ENCODE results near the gene FRAS1.

Gene FRAS1

DNA sequence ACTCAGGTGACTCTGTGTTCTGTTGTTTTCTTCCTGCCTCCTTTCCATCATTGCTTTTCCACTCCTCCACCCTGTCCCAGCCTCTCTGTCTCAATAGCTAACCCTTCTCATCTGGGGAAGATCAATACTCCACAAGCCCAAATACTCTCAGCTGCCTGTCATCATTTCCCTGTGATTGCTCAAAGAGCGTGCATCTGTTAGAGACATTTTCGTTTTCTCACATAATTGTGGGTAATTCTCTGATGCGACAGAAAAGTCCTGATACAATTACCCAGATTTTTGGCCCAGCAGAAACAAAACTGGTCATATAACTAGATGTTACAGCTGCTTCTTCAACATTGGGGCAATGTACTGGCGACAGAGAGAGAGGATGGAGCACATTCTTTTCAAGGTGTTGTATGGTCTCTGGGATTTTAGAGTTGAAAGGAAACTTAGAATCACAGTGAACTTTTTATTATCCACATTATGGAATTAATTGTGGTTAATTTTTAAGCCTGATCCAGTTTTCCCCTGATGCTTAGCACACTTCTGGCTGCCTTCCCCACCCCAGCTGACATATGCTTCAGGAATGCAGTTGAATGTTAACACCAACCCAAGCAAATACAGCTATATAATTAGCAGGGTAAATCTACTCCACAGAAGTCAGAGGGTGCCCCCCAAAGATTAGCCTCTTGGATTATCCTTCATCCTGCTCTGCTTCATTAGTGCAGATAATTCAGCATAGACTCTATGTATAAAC lies 323.0 kb downstream of the FRAS1 start:
- no peak for DNase-seq

DNA sequence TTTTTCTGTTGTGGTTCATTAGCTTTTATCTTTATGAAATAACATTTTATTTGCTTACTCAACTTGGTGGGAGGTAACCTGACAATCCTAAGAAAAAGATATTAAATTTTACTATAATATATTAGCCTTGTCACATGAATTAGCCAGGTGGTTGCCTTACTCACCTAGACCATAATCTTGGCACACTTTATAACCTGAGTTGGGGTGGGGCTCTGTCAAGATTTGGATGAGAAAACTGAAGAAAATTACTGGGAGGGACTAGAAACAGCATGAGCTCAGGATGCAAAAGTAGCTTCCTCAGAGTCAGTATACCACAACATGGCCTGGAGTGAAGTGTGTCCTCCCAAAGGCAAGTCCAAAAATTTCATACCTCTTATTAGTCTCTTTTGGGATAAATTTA lies 329.6 kb downstream of the FRAS1 start:
- no peak for DNase-seq

DNA sequence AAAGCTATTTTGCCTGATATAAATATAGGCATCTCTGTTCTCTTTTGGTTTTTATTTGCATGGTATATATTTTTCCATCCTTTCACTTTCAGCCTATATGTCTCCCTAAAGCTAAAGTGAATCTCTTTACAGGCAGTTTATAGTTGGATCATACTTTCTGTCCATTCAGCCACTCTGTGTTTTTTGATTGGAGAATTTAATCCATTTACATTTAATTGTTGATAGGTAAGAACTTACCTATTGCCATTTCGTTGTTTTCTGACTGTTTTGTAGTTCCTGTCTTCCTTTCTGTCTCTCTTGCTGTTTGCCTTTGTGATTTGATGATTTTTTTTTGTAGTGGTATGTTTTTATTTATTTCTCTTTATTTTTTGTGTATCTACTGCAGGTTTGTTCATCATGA lies 338.5 kb downstream of the FRAS1 start:
- DNase-seq: no peak

DNA sequence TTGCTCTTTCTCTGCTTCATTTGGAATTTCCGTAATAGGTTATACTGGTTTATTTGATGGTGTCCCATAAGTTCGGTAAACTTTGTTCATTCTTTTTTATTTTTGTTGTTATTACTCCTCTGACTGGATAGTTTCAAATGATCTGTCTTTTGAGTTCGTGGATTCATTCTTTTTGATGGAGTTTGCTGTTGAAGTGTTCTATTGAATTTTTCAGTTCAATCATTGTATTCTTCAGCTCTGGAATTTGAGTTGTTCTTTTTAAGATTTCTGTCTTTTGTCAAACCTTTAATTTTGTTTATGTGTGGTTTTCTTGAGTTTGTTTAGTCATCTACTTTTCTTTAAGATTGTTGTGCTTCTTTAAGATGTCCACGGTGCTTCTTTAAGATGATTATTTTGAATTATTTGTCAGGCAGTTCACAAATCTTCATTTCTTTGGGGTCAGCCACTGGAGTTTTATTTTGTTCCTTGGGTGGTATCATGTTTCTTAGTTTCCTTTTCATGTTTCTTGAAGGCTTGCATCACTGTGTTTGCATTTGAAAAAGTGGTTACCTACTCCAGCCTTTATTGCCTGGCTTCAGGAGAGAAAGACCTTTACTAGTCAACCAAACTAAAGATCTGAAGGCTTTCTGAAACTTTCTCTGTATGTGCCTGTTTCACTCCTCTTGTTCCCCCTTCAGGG lies 339.6 kb downstream of the FRAS1 start:
- DNase-seq: no peak

DNA sequence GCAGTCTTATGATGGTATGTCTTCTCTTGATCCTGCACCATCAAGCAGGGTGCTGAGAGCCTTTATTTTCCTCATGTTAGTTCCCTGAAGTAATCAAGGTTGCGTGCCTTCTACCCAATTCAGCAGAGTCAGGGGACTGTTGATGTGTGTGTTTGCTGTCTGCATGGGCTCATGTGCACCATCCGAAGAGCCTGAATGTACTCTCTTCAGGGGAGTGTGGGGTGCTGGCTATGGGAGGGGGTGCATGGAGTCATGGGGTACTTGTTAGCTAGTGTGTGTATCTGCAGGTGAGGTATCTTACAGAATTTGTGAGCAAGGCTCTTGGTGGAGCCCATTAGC lies 340.1 kb downstream of the FRAS1 start:
- no peak for DNase-seq

DNA sequence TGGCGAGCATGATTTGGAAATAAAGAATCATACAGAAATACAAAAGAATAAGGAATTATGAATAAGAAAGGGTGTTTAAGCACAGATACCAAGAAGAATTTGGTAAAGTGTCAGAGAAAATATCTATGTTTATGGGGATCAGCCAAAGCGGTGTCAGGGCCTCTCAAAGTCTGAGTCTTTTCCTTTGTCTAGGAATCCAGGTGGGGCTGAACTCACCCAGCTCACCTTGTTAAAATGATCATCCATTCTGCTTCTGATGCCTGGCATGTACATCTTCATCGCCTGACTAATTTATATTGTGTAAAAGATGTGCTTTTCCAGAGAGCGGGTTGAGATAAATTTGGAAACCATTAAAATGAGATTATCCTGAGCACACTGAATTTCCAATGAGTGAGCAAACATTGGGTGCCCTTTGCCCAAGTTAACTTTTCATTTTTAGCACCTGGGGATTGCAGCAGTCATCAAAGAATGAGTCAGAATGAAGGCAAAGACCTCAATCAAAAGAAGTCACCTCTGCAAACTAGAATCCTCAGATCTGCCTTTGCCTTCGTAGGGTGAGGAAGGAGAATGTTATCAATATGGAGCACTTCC lies 352.6 kb downstream of the FRAS1 start:
- no peak for DNase-seq

DNA sequence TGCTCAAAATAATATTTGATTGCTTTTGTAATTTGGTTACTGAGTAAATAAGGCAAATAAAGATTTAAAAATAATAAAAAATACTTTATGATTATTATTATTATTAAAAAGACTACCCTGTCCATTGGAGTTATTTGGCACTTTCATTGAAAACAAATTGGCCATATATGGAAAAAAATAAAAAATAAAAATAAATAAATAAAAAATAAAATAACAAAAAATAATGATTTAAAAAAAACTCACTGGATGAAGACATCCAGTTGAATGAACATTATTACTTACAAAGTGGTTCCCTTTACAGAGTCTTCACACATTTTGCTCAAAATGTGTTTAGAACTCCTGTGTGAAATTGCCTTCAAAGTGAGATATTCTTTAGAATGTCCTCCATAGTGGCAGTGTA lies 353.1 kb downstream of the FRAS1 start:
- DNase-seq: no peak

DNA sequence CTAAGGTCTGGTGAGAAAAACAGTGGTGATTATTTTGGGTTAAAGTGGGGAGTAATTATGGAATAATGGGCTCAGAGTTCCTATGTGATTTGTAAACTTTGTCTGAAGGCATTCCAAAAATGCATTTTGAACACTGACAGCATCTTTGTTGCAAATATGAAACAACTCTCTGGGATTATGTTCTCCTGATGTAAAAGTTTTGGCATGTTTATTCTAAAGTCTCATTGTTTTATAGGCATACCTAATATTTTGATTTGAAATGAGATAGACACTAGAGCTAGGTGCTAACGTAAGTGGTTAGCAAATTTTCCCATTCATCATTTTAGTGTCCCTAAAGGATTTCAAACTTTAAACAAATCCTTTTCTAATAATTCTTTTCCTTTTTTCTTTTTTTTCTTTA lies 353.6 kb downstream of the FRAS1 start:
- no peak for DNase-seq

DNA sequence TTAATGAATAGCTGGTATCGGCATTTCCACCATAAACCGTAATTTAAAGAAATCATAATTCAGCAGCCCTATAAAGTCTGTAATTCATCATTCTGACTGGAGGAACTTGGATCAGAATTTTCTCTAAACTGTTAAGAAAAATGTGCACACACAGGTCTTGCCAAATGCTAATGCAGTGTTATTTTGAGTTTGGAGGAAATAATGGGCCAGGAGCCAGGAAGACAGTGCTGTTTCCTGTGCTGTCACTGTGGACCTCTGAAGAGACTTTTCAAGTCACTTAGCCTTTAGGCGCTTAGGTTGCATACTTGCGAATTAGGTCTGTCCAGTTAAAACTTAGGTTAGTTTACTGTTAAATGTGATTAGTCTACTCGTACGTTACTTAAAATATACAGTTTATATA lies 357.0 kb downstream of the FRAS1 start:
- DNase-seq: no peak

DNA sequence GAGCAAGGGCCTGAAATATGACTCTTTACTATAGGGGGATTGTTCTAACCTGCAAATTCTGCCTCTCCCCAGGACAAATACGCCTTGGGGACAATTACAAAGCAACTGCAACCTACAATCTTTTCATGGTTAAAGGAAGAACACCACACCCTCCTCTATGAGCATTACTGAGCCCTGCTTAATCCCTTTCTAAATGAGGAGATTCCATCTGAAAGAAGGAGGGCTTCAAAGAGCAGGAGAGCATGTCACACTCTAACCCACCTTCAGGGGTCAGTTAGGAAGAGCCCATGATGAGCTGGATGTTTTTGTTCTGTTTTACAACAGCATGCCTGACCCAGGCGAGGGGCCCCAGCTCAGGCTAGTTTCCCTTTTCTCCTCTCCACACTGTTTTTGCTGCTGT lies 360.5 kb downstream of the FRAS1 start:
- no peak for DNase-seq

DNA sequence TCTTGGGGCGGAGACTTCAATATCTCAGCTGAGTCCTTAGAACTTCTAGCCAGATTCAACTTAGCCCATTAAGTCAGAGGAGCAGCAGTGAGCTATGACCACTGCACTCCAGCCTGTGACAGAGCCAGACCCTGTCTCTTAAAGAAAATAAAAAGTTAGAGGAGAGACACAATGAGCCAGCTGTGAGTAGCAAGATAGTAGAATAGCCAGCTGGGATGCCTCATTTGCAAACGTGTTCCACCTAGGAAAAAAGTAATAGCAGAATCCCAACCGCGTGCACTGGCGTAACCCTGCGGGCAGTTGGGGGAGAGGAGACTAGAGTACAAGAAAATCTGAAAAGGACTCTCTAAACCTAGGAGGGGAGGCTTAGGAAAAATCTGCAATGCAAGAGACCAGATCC lies 361.3 kb downstream of the FRAS1 start:
- DNase-seq: no peak

DNA sequence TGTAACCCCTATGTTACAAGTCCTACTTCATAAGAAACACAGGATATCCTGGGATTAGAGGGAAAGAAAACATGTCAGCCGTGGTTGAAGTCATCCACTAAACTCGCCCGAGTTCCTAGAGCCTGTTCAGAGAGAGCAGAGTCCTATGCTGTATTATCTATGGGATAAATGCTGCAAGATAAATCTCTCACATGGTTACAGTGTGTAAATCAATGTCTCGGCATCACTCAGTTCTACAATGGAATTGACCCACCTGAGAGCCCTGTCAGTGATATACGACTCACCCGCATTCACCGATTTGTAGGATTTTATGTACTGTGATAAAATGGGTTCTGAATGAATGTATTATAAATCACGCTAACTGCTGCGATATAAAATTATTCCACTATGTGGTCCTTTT lies 366.7 kb downstream of the FRAS1 start:
- no peak for DNase-seq

DNA sequence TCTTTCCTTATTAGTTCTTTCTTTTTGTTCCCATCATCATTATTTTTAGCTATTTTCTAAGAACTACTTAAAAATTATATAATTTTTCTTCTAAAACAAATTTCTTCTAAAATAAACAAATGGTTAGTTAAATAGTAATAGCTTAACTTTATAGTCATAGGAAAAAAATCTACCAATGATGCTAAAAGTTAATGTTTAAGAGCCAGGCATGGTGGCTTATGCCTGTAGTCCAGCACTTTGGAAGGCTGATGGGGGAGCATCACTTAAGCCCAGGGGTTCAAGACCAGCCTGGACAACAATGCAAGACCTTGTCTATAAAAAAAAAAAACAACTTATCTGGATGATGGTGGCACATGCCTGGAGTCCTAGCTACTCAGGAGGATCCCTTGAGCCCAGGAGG lies 367.3 kb downstream of the FRAS1 start:
- DNase-seq: no peak

DNA sequence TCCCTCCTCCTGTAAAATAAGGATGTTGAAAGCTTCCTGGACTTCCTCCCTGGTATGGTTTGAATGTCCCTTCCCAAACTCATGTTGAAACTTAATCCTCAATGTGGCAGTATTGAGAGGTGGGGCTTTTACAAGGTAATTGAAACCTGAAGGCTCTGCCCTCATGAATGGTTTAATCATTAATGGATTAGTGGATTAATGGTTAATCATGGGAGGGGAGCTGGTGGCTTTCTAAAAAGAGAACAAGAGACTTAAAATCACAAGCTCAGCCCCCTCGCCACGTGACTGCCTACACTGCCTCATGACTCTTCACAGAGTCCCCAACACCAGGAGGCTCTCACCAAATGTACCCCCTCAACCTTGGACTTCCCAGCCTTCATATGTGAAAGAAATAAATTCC lies 369.8 kb downstream of the FRAS1 start:
- DNase-seq: no peak

DNA sequence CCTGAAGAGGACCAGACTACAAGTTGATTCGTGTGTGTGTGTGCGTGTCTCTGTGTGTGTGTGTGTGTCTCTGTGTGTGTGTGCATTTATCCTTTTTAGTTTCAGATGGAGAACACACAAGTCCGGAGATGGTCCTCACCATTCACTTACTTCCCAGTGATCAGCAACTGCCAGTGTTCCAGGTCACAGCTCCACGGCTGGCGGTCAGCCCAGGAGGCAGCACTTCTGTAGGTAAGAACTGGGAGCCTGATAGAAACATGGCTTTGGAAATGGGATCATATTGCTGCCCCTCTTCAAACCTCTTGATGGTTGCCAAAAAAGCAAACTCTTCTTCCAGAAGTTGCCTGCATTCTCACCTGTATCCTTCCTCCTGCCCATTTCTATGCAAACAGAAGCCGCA lies 371.9 kb downstream of the FRAS1 start:
- DNase-seq: no peak

DNA sequence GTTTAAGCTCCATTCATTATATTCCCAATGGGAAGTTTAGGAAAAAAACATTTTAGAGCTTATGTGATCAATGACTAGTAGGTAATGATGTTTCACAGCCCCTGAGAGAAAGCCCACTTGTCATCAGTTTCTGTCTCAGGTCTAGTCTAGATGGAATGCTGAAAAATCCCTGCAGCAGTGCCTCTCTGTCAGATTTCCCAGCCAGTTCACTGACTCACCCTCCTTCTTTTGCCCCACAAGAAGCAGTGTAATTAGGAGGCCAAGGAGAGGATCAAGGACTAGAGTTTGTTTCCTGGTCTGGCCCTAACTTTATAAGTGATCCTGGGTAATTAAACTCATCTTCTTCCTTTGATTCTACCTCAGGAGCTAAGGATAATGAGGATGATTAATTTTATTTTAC lies 375.8 kb downstream of the FRAS1 start:
- DNase-seq: no peak

DNA sequence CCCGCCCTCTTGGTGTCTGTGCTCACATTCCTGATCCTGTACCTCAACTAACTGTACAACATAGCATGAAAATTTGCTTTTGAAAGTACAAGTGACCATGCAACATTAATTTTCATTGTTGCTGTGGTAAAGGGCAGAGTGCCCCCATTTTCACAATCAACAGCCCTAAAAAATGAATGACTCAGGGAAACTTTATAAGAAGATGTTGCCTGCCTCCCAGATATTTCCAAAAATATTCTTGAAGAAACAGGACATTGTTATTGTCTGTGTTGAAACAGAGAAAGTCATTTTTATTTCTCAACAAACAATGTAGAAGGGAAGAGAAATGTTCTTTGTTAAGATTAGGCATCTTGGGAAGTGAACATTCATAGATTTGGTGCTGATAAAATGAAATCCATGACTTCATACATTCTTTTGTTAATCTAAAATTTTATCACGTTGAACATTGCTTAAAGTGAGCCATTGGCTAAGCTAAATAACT lies 380.5 kb downstream of the FRAS1 start:
- DNase-seq: no peak

DNA sequence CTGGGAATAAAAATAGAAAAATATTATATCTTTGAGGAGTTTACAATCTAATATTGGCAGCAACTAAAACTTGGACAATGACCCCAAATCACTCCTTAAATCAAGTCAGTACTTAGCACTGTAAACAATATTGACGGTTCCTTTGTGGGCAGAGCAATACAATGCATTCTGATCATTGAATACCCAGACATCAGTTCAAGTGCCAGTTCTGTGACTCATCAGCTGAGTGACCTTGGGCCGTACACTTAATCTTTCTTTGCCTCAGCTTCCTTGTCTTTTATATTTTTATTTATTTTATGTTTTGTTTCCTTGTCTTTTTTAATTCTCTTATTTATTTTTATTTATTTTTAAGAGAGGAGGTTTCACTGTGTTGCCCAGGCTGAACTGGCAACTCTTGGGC lies 382.2 kb downstream of the FRAS1 start:
- DNase-seq: no peak

DNA sequence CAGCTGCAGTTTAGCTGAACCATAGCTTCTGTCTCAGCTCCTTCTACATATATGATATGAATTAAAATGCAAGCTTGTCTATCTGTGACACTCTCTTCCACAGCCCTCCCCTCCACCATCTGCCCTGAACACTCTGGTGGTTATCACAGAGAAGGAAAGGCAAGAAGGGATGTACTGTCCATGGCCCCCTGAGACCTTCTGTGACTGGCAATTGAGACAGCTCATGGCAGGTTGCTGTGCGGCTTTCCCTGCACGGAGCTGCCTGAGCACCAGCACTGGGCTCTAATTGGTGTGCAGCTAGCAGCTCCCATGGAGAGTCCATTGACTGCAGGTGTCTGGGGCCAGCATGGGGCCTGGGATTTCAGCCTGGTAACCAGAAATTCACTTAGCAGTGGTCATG lies 384.6 kb downstream of the FRAS1 start:
- DNase-seq: no peak

DNA sequence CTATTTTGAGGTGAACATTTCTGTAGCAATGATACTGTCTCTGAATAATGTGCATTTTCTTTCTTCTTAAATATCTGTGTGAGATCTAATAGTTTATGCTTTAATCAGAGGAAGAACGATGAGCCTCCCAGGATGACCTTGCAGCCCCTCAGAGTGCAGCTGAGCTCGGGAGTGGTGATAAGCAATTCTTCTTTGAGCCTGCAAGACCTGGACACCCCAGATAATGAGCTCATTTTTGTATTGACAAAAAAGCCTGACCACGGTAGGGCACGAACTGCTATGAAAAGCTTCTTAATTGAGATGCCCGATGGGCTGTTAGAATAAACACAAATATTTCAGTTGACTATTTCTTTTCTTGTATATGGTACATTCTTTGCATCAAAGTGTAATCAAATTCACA lies 389.5 kb downstream of the FRAS1 start:
- DNase-seq: no peak

DNA sequence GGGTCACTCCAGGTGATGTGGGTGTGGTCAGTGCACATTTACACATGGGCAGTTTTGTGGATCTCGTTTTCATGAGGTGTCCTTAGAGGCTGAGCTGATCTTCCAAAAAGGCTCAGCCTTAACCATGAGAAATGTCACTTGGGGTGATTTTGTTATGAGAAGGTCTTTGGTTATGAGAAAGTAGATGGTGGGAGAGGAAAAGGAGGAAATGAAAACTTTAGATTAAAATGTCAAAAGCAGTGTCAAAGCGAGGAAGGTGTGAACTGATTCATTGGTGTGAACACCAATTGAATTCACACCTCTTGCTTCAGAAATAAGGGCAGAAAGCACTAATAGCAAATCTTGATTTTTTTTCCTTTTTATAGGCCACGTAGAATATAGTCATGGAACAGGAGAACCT lies 394.3 kb downstream of the FRAS1 start:
- DNase-seq: no peak

DNA sequence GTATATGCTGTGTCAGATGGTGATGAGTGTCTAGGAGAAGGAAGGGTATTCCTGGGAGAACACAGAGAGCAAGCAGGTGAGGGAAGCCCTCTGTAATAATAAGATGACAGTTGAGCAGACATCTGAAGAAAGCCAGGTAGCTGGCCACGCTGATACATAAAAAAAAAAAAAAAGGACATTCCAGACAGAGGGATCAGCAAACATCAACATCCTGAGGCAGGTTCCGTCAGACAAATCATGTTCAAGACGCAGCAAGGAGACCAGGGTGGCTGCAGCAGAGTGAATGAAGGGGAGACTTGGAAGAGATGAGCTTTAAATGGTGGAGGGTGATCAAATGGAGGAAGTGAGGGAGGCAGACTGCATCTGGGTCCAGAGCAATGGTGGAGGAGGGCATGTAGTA lies 396.9 kb downstream of the FRAS1 start:
- no peak for DNase-seq

DNA sequence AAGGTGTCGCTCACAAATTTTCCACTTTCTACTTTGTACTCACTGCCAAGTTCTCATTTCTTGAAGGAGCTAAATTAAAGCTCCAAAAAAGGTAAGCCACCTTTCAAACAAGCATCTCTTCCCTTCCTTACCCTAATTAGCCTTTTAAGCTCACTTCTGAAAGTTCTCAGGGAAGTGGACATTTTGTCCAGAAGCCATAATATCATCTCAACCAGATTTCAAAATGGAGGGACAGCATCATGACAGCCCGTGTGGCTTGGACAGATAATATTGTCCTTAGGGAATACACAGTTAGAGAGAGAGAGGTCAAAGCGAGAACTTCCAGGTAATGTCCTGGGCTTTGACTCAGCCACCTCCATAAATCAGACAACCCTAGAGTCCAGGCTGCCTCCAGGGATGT lies 400.6 kb downstream of the FRAS1 start:
- DNase-seq: no peak

DNA sequence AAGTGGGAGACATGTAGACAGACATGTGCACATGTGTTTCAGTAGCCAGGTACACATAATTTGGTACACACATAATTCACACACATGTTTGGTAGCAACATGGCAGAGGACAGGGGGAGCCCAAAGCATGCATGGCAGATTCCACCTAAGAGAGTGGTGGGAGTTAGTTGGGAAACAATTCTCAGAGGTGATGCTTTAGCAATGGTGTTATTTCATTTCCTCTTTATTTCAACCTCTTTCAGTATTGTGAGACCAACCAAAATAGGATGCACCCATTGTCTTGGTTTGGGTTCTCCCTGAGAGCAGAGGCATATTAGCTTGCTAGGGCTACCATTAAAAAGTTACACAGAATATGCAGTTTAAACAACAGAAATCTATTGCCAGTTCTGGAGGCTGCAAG lies 402.2 kb downstream of the FRAS1 start:
- no peak for DNase-seq

DNA sequence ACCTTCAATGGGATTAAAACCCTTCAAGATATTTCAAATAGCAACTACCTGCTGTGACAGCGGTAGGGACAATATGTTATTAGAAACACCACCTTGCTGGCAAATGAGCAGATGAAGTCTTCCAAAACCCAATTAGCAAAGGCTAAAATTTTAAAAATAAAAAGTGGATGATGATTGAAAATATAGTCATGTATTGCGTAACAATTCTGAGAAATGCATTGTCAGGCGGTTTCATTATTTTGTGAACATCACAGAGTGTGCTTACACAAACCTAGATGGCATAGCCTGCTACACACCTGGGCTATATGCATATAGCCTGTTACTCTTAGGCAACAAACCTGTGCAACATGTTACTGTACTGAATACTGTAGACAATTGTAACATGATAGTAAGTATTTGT lies 403.2 kb downstream of the FRAS1 start:
- no peak for DNase-seq

Data from activated CD4-positive, alpha-beta T cell treated with anti-CD3 and anti-CD28 coated beads, Interleukin-2, Interleukin-6, amounts not matched to agents 100 ng/mL and 50 ng/mL, durations not matched to agents 16 hours and 8 hours (primary cell).